Adrenal gland (tissue), 12 donors: Measurements from ENCODE around the gene TMEM116. TPM values are rescaled to one million over a fixed set of nuclear protein-coding genes. Genes with fewer than 3 reads are reported as not detected.

Experiments used
- DNase-seq, 7 donors: peaks; one replicate each; pipeline ENCODE4 v3.0.0-alpha.2; 2019 to 2020
- H3K27ac ChIP-seq, 5 donors: fragments of 200-600 bp; sonication (generic) in 4 of 5; 1 replicate in 3 of 5; 2 replicates in 2 of 5; pipeline versions ENCODE4 v1.5.1 to v1.8.0; 2016 to 2020; ENCODE audit warnings: mild to moderate bottlenecking in 1 of 5
- H3K27me3 ChIP-seq: fragments of 200-600 bp; 2 replicates; pipeline ENCODE4 v1.8.0; 2021
- H3K36me3 ChIP-seq, 2 donors: fragments of 200-600 bp; replicated peaks in 1 of 2; 1 replicate in 1 of 2; 2 replicates in 1 of 2; pipeline versions ENCODE4 v1.5.1 to v1.8.0; 2018 to 2022
- H3K4me1 ChIP-seq, 2 donors: fragments of 200-600 bp; replicated peaks in 1 of 2; 1 replicate in 1 of 2; 2 replicates in 1 of 2; pipeline versions ENCODE4 v1.5.1 to v1.8.0; 2018 to 2021
- H3K4me3 ChIP-seq, 4 donors: fragments of 200-600 bp; sonication (generic) in 3 of 4; one replicate each; pipeline ENCODE4 v1.5.1; 2016 to 2018
- H3K9me3 ChIP-seq, 3 donors: fragments of 200-600 bp; sonication (generic) in 1 of 3; replicated peaks in 1 of 3; 1 replicate in 2 of 3; 2 replicates in 1 of 3; pipeline versions ENCODE4 v1.5.1 to v1.8.0; 2016 to 2021
- CTCF ChIP-seq, 6 experiments: fragments of 450-650 bp in 4 of 6; fragments of 200-600 bp in 2 of 6; sonication (generic) in 1 of 6; IDR thresholded peaks; 1 replicate in 5 of 6; 2 replicates in 1 of 6; pipeline versions ENCODE4 v1.5.1 to v1.8.0; 2016 to 2021; ENCODE audit warnings: antibody characterized with exemption in 6 of 6, mild to moderate bottlenecking in 2 of 6, moderate library complexity in 1 of 6
- POLR2A ChIP-seq, 2 donors: fragments of 450-650 bp; IDR thresholded peaks; one replicate each; pipeline ENCODE4 v1.6.1; 2017; ENCODE audit warnings: antibody characterized with exemption in 2 of 2, mild to moderate bottlenecking in 2 of 2, moderate library complexity in 1 of 2
- WGBS, 4 donors: extraction: QIAGEN DNeasy Blood & Tissue Kit in 2 of 4; methylation state at CpG; one replicate each; pipeline versions ENCODE4 v1.1.5 to v1.1.7; 2013 to 2017; 5-methylcytosine and 5-hydroxymethylcytosine counted together
- intact Hi-C, 2 donors: fragments of 100-400 bp; cut with DNase I; formaldehyde crosslinking; loops; one replicate each; pipeline versions ENCODE4 v1.14.1 to v1.15.0; 2022 to 2023
- polyA plus RNA-seq, 3 donors: library from polyadenylated mRNA; stranded (reverse); fragments of 200-250 nt in 2 of 3; fragments of 350-450 nt in 1 of 3; fragmentation: Illumina TruSeq in 1 of 3; extraction: RNeasy Lipid Tissue Mini Kit (QIAGEN cat#74804) in 1 of 3; gene quantifications; one replicate each; pipeline ENCODE4 v1.2.3, GENCODE V29; 2013 to 2014
- total RNA-seq, 9 donors: library from RNA; depleted of rRNA in 4 of 9; stranded (reverse); fragments of >200 nt in 4 of 9; fragments of 120-200 nt in 1 of 9; fragmentation: NEBNext Ultra II Directional in 1 of 9; extraction: Animal tissue kit (Norgen Biotek cat#: 25700) in 1 of 9; gene quantifications; one replicate each; pipeline versions ENCODE4 v1.1.0 to v1.2.4, GENCODE V29; 2013 to 2023
- donor health status: healthy with polysubstance abuse.
- donor health status: Bipolar disorder and iron deficiency.
- donor health status: DM: yes; HTN: yes; CAD: no.
- donor health status: DM: no; HTN: no; CAD: no.
- donor health status: DM: no; HTN: no; CAD: no.
- donor health status: DM: yes; HTN: yes; CAD: no.

TMEM116 gene
- total and polyA plus RNA-seq, 12 donors: 6.3 to 32.4 (median 18.8) TPM

- intact Hi-C loops: no loop called here
- DNase-seq: no peak
- Histone ChIP-seq H3K27ac (no peak overlapping the region), H3K4me1 (no peaks in the 10 kb centered on the region), H3K27me3 (no peaks in the 10 kb centered on the region), H3K36me3 (peaks cover 0 to 46% of the 10 kb centered on the region in 2 donors), H3K9me3 (no peaks in the 10 kb centered on the region), H3K4me3 (no peak overlapping the region)
- TF ChIP-seq POLR2A (IDR thresholded peaks at IDR 0.05) (no peak), CTCF (IDR thresholded peaks at IDR 0.05) (no peak)
- 60 to 73% (median 69%) methylated on average over 2 of the region's 2 CpGs for WGBS, 4 donors
Measured at GRCh38 chr12:111893287-111893686, 119.7 kb downstream of the TMEM116 start.

- Histone ChIP-seq H3K9me3 (no peaks in the 10 kb centered on the region), H3K4me3 (no peak overlapping the region), H3K4me1 (no peaks in the 10 kb centered on the region), H3K36me3 (peaks cover 0 to 66% of the 10 kb centered on the region in 2 donors), H3K27ac (peak overlapping the region in 1 of 5 donors; percentile 35), H3K27me3 (no peaks in the 10 kb centered on the region)
- WGBS, 4 donors: 67 to 78% (median 76%) methylated on average over 11 of the region's 11 CpGs
- intact Hi-C loops: no loop called here
- TF ChIP-seq CTCF (IDR thresholded peaks at IDR 0.05) (no peak), POLR2A (IDR thresholded peaks at IDR 0.05) (no peak)
- DNase-seq: peak in 4 of 7 donors; percentile 20 to 46 (median 30)
Measured at GRCh38 chr12:111887926-111888745, 124.8 kb downstream of the TMEM116 start.

GRCh38 chr12:111886662-111887545 is 126.1 kb downstream of the TMEM116 start:
- intact Hi-C loops: no loop called here
- no peak for DNase-seq
- WGBS, 4 donors: 89 to 96% (median 92%) methylated on average over 7 of the region's 7 CpGs
- H3K4me3 ChIP-seq: no peak overlapping the region
- peak overlapping the region in 1 of 5 donors; percentile 26 for H3K27ac ChIP-seq
- no peaks in the 10 kb centered on the region for H3K9me3 ChIP-seq
- peaks cover 0 to 76% of the 10 kb centered on the region in 2 donors for H3K36me3 ChIP-seq
- no peaks in the 10 kb centered on the region for H3K4me1 ChIP-seq
- TF ChIP-seq CTCF (IDR thresholded peaks at IDR 0.05): no peak
- TF ChIP-seq POLR2A (IDR thresholded peaks at IDR 0.05): no peak
- H3K27me3 ChIP-seq: no peaks in the 10 kb centered on the region

GRCh38 chr12:111881716-111882115 is 131.2 kb downstream of the TMEM116 start:
- Histone ChIP-seq H3K4me1 (no peaks in the 10 kb centered on the region), H3K36me3 (peaks cover 0 to 76% of the 10 kb centered on the region in 2 donors), H3K27me3 (no peaks in the 10 kb centered on the region), H3K27ac (no peak overlapping the region), H3K4me3 (no peak overlapping the region), H3K9me3 (no peaks in the 10 kb centered on the region)
- DNase-seq: no peak
- no peak for TF ChIP-seq POLR2A (IDR thresholded peaks at IDR 0.05)
- no peak for TF ChIP-seq CTCF (IDR thresholded peaks at IDR 0.05)
- WGBS, 4 donors: 86 to 100% (median 100%) methylated on average over 1 of the region's 1 CpG
- intact Hi-C loops: no loop called here
